Central memory CD8-positive, alpha-beta T cell (primary cell): ENCODE results near the gene COL12A1.

Experiments used
- ATAC-seq: fragments of 150-1000 bp; cut with Tn5 transposase; replicated peaks from 2 replicates; pipeline ENCODE4 v1.10.0; 2022; ENCODE audit warnings: mild to moderate bottlenecking, moderate FRiP score, moderate number of reproducible peaks; ENCODE audit not compliant: poor library complexity, severe bottlenecking; ENCODE audit errors: extremely low read depth
- DNase-seq, 2 donors: peaks; one replicate each; pipeline ENCODE4 v3.0.0; 2021; ENCODE audit warnings: low spot score in 2 of 2
- H3K27ac Mint-ChIP-seq: one replicate; pipeline ENCODE4 v1.8.0; 2022; ENCODE audit warnings: low read depth, mild to moderate bottlenecking, moderate library complexity, mixed read lengths
- H3K27me3 Mint-ChIP-seq: one replicate; pipeline ENCODE4 v1.8.0; 2022; ENCODE audit warnings: mixed read lengths
- H3K36me3 Mint-ChIP-seq: one replicate; pipeline ENCODE4 v1.8.0; 2022; ENCODE audit warnings: mild to moderate bottlenecking, moderate library complexity, mixed read lengths; ENCODE audit not compliant: insufficient read depth
- H3K4me1 Mint-ChIP-seq: one replicate; pipeline ENCODE4 v1.8.0; 2022; ENCODE audit warnings: mixed read lengths
- H3K4me3 Mint-ChIP-seq: one replicate; pipeline ENCODE4 v1.8.0; 2022; ENCODE audit warnings: mild to moderate bottlenecking, moderate library complexity, mixed read lengths
- H3K9me3 Mint-ChIP-seq: one replicate; pipeline ENCODE4 v1.8.0; 2022; ENCODE audit warnings: mixed read lengths

The COL12A1 gene

GRCh38 chr6:75077701-75078100 is 128.2 kb downstream of the COL12A1 start:
- no peaks in the 10 kb centered on the region for H3K9me3 Mint-ChIP-seq
- DNase-seq (no peak), ATAC-seq (no peak)
- H3K27ac Mint-ChIP-seq = no peak overlapping the region
- no peak overlapping the region for H3K4me3 Mint-ChIP-seq
- H3K4me1 Mint-ChIP-seq = no peaks in the 10 kb centered on the region
- H3K36me3 Mint-ChIP-seq = peaks cover 2% of the 10 kb centered on the region
- no peaks in the 10 kb centered on the region for H3K27me3 Mint-ChIP-seq

GRCh38 chr6:75076009-75076408 is 129.8 kb downstream of the COL12A1 start:
- no peak for ATAC-seq
- H3K27ac Mint-ChIP-seq = no peak overlapping the region

GRCh38 chr6:75070244-75070643 is 135.6 kb downstream of the COL12A1 start:
- Mint-ChIP-seq H3K9me3 (peaks cover 8% of the 10 kb centered on the region), H3K36me3 (no peaks in the 10 kb centered on the region), H3K27ac (no peak overlapping the region), H3K4me1 (no peaks in the 10 kb centered on the region), H3K4me3 (no peak overlapping the region), H3K27me3 (no peaks in the 10 kb centered on the region)
- ATAC-seq (no peak), DNase-seq (no peak)

More at GRCh38 chr6:75076009-75076408, 129.8 kb downstream of the COL12A1 start:
- Mint-ChIP-seq H3K4me1 (no peaks in the 10 kb centered on the region), H3K36me3 (peaks cover 2% of the 10 kb centered on the region), H3K9me3 (peaks cover 5% of the 10 kb centered on the region), H3K4me3 (no peak overlapping the region), H3K27me3 (no peaks in the 10 kb centered on the region)
- DNase-seq = no peak

DNA sequence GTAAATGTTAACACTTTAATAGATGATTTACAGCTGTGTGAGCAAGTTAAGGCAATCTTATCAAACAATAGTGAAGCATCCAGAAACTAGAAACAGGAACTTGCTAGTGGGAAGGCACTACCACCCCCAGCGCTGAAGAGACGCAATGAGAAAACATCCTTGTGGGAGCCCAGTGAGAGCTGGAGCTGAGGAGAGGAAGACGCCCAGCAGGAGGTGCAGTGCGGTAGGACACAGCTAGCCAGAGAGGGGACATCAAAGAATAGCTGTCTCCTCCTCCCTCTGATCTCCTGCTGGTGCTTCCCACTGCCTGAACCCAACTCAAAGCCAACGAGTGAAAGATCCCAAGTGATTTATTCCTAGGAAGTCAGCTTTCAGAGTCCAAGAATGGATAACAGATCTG is 140.3 kb downstream of the COL12A1 start:
- H3K4me3 Mint-ChIP-seq = no peak overlapping the region
- H3K27me3 Mint-ChIP-seq = no peaks in the 10 kb centered on the region
- H3K9me3 Mint-ChIP-seq = peaks cover 12% of the 10 kb centered on the region
- no peak overlapping the region for H3K27ac Mint-ChIP-seq
- H3K36me3 Mint-ChIP-seq = no peaks in the 10 kb centered on the region
- ATAC-seq (no peak), DNase-seq (no peak)
- H3K4me1 Mint-ChIP-seq = no peaks in the 10 kb centered on the region

DNA sequence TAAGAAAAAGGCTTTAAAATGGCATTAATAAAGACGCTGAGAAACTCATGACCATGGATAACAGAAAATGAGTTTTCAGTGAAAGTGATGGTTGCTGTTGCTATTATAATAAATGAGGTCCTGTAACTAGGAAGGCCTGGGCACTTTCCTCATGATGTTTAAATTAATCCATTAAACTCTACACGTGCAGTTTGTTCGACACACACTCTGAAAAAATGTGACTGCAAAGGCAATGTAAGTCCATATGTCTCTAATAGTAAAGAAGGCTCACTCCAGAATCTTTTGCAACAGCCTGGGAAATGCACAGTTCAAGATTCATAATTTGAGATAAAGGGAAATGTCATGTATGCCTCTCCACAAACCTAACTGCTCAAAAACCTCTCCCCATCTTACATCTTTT is 153.4 kb downstream of the COL12A1 start:
- no peak overlapping the region for H3K4me3 Mint-ChIP-seq
- no peaks in the 10 kb centered on the region for H3K36me3 Mint-ChIP-seq
- no peaks in the 10 kb centered on the region for H3K4me1 Mint-ChIP-seq
- no peak for ATAC-seq
- no peak for DNase-seq
- no peak overlapping the region for H3K27ac Mint-ChIP-seq
- no peaks in the 10 kb centered on the region for H3K27me3 Mint-ChIP-seq
- H3K9me3 Mint-ChIP-seq = peaks cover 9% of the 10 kb centered on the region

DNA sequence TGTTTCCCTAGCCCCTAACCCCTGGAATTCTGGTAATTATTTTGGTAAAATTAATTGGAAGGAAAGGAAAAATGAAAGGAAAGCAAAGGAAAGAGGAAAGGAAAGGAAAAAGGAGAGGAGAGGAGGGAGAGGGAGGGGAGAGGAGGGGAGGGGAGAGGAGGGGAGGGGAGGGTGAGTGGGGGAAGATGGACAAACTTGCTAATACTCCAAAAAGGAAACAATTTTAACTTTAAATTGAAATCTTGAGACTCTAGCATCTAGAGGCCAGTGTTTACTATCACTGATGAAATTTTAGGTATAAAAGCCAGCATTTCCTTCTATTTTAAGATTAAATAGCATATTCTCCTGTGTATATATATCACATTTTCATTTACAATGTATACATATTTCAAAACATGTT is 156.5 kb downstream of the COL12A1 start:
- Mint-ChIP-seq H3K9me3 (peaks cover 9% of the 10 kb centered on the region), H3K27ac (no peak overlapping the region), H3K4me1 (no peaks in the 10 kb centered on the region), H3K27me3 (no peaks in the 10 kb centered on the region), H3K36me3 (peaks cover 2% of the 10 kb centered on the region), H3K4me3 (no peak overlapping the region)
- ATAC-seq (no peak), DNase-seq (no peak)

DNA sequence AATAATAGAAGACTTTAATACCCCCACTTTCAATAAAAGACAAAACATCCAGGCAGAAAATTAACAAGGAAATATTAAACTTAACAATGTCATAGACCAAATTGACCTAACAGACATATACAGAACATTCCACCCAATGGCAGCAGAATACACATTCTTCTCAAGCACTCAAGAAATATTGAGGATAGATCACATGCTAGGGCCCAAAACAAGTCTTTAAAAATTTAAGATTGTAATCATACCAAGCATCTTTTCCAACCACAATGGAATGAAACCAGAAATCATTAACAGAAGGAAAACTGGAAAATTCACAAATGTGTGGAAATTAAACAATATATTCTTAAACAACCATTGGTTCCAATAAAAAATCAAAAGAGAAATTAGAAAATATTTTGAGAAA is 161.0 kb downstream of the COL12A1 start:
- ATAC-seq = no peak
- peaks cover 2% of the 10 kb centered on the region for H3K36me3 Mint-ChIP-seq
- H3K27ac Mint-ChIP-seq = no peak overlapping the region
- H3K4me3 Mint-ChIP-seq = no peak overlapping the region
- H3K27me3 Mint-ChIP-seq = no peaks in the 10 kb centered on the region
- no peak for DNase-seq
- no peaks in the 10 kb centered on the region for H3K4me1 Mint-ChIP-seq
- peaks cover 18% of the 10 kb centered on the region for H3K9me3 Mint-ChIP-seq

DNA sequence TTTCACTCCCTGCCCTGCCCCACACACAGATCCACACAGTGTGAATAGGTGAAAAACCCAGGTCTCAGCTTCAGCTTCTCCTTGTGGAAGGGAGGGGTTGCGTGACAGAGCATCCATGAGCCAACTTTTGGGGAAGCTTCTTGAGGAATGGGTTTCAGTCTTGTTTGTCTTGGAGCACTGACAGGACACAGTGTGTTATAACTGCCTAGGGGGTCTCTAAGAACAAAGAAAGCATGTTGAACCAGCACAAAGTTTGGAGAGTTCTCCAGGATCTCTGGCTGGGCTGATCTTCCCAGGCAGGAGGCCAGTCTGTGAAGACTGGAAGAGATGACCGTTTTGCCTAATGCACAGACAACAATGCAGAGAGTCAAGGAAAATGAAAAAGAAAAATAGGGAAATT is 164.5 kb downstream of the COL12A1 start:
- peaks cover 9% of the 10 kb centered on the region for H3K9me3 Mint-ChIP-seq
- H3K4me3 Mint-ChIP-seq = no peak overlapping the region
- no peak for DNase-seq
- no peak overlapping the region for H3K27ac Mint-ChIP-seq
- H3K4me1 Mint-ChIP-seq = no peaks in the 10 kb centered on the region
- ATAC-seq = no peak
- peaks cover 2% of the 10 kb centered on the region for H3K36me3 Mint-ChIP-seq
- H3K27me3 Mint-ChIP-seq = no peaks in the 10 kb centered on the region
